Mammary epithelial cell (primary cell): ENCODE results near the gene FBXW2.

Source experiments
- CTCF ChIP-seq, 2 donors: IDR thresholded peaks in 1 of 2; conservative IDR thresholded peaks in 1 of 2; 2 replicates each; pipeline ENCODE4 v1.5.1; 2011 to 2012; ENCODE audit warnings: inconsistent platforms in 2 of 2, low read length in 2 of 2, mild to moderate bottlenecking in 2 of 2, control low read depth in 1 of 2, low read depth in 1 of 2; ENCODE audit not compliant: insufficient read depth in 1 of 2; ENCODE audit errors: extremely low read depth in 1 of 2
- EZH2 ChIP-seq: IDR thresholded peaks from 2 replicates; pipeline ENCODE4 v1.6.1; 2012; ENCODE audit warnings: low read length, inconsistent platforms, borderline replicate concordance

- no peak for TF ChIP-seq CTCF (conservative IDR thresholded peaks at IDR 0.05 in 1 of 2, IDR thresholded peaks at IDR 0.05 in 1 of 2; ENCODE audit: extremely low read depth in 1 of 2, insufficient read depth in 1 of 2, low read depth in 1 of 2, low read length in 2 of 2)
- no peak for TF ChIP-seq EZH2
Observed at GRCh38 chr9:120773256-120773655, 20.0 kb downstream of the FBXW2 start.
